Uterus (tissue), 4 donors: ENCODE data around the gene ID2. TPM values are rescaled to one million over a fixed set of nuclear protein-coding genes. Genes with fewer than 3 reads are reported as not detected.
A peak's percentile ranks its signal among the peaks of the same experiment; 100 is the strongest.

Experiments
- DNase-seq, 2 donors: peaks; one replicate each; pipeline ENCODE4 v3.0.0-alpha.2; 2019 to 2020
- H3K27ac ChIP-seq, 2 donors: fragments of 200-600 bp; sonication (generic); 1 replicate in 1 of 2; 2 replicates in 1 of 2; pipeline ENCODE4 v1.5.1; 2016 to 2018
- H3K27me3 ChIP-seq, 2 donors: fragments of 200-600 bp; sonication (generic); one replicate each; pipeline ENCODE4 v1.5.1; 2018 to 2019; ENCODE audit warnings: control low read depth in 1 of 2
- H3K36me3 ChIP-seq, 2 donors: fragments of 200-600 bp; sonication (generic); one replicate each; pipeline ENCODE4 v1.5.1; 2019; ENCODE audit warnings: control low read depth in 1 of 2
- H3K4me1 ChIP-seq, 2 donors: fragments of 200-600 bp; sonication (generic); one replicate each; pipeline ENCODE4 v1.5.1; 2018 to 2019; ENCODE audit warnings: control low read depth in 1 of 2
- H3K4me3 ChIP-seq, 2 donors: fragments of 200-600 bp; sonication (generic); 1 replicate in 1 of 2; 2 replicates in 1 of 2; pipeline ENCODE4 v1.5.1; 2018 to 2019; ENCODE audit warnings: mild to moderate bottlenecking in 1 of 2
- H3K9me3 ChIP-seq, 2 donors: fragments of 200-600 bp; sonication (generic); one replicate each; pipeline ENCODE4 v1.5.1; 2019; ENCODE audit warnings: control low read depth in 1 of 2
- CTCF ChIP-seq, 4 experiments: fragments of 200-600 bp in 2 of 4; fragments of 450-650 bp in 2 of 4; sonication (generic) in 2 of 4; IDR thresholded peaks; one replicate each; pipeline ENCODE4 v1.5.1; 2016 to 2019; ENCODE audit warnings: antibody characterized with exemption in 4 of 4, mild to moderate bottlenecking in 2 of 4, moderate library complexity in 1 of 4
- POLR2A ChIP-seq, 2 donors: fragments of 450-650 bp; IDR thresholded peaks; one replicate each; pipeline ENCODE4 v1.6.1; 2016; ENCODE audit warnings: antibody characterized with exemption in 2 of 2, mild to moderate bottlenecking in 1 of 2, moderate library complexity in 1 of 2
- intact Hi-C: fragments of 100-400 bp; cut with DNase I; formaldehyde crosslinking; loops from one replicate; pipeline ENCODE4 v1.15.1; 2023; ENCODE audit warnings: low total_unique reads
- total RNA-seq, 4 donors: library from RNA; depleted of rRNA in 3 of 4; stranded (reverse); fragments of >200 nt in 3 of 4; gene quantifications; one replicate each; pipeline versions ENCODE4 v1.1.0 to v1.2.4, GENCODE V29; 2014 to 2023
- donor health status: DM: yes; HTN: yes; CAD: no.

ID2 gene, protein sequence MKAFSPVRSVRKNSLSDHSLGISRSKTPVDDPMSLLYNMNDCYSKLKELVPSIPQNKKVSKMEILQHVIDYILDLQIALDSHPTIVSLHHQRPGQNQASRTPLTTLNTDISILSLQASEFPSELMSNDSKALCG
- 100 to 1,000 TPM in 2 of 4 donors, 10 to 100 TPM in 2; 36.9 to 341 (median 176) TPM for total RNA-seq

- no peaks in the 10 kb centered on the region for H3K27me3 ChIP-seq
- H3K9me3 ChIP-seq, result no peaks in the 10 kb centered on the region
- peak within 1 kb of the TSS; percentile 91 to 94 for H3K27ac ChIP-seq
- intact Hi-C loops, result no loop called here
- no peaks in the 10 kb centered on the region for H3K36me3 ChIP-seq
- TF ChIP-seq POLR2A (IDR thresholded peaks at IDR 0.05) (peak; percentile 98 to 99), CTCF (IDR thresholded peaks at IDR 0.05) (no peak)
- H3K4me1 ChIP-seq, result peaks cover 0 to 3% of the 10 kb centered on the region in 2 donors
- DNase-seq, result peak; percentile 98 to 99
- peak within 1 kb of the TSS; percentile 74 to 80 for H3K4me3 ChIP-seq
Observed at GRCh38 chr2:8681786-8682692, at the start of gene ID2. TSS of gene ID2 (plus strand) at chr2:8682056. CDS start at chr2:8682166, 110 bp downstream.

- intact Hi-C loops, result no loop called here
- Histone ChIP-seq H3K27ac (no peak overlapping the region), H3K4me1 (peaks cover 0 to 12% of the 10 kb centered on the region in 2 donors), H3K27me3 (no peaks in the 10 kb centered on the region), H3K36me3 (no peaks in the 10 kb centered on the region), H3K4me3 (no peak overlapping the region), H3K9me3 (no peaks in the 10 kb centered on the region)
- no peak for DNase-seq
- TF ChIP-seq POLR2A (IDR thresholded peaks at IDR 0.05) (no peak), CTCF (IDR thresholded peaks at IDR 0.05) (no peak)
Observed at GRCh38 chr2:8632755-8633154, 49.1 kb upstream of the ID2 start.

DNA sequence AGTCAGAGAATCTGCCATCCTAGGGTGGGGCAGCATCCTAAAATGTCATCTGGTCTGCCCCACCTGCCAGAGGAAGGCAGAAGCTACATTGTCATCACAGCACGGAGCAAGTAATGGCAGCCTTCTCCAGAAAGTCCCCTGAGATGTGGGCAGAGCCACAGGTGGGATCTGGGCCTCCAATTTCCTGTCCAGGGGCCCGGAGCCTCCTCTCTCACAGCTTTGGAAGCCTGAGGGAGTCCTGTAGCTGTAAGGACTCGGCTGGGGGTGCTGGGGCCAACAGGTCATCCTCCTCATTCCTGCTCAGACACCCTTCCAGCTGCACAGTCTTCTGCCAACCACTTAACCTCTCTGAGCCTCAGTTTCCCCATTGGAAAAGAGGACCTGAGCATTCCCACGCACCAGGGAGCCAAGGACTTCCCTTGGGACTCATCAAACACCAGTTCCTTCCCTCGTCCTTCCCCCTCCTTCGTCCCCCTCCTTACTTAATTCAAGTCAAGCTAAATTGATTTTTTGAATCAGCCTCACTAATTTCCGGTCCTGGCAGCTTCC, 48.6 kb upstream of the ID2 start:
- DNase-seq, result no peak
- Histone ChIP-seq H3K9me3 (no peaks in the 10 kb centered on the region), H3K4me1 (peaks cover 0 to 12% of the 10 kb centered on the region in 2 donors), H3K4me3 (no peak overlapping the region), H3K36me3 (no peaks in the 10 kb centered on the region), H3K27ac (no peak overlapping the region), H3K27me3 (no peaks in the 10 kb centered on the region)
- intact Hi-C loops, result no loop called here
- no peak for TF ChIP-seq POLR2A (IDR thresholded peaks at IDR 0.05)
- no peak for TF ChIP-seq CTCF (IDR thresholded peaks at IDR 0.05)

- intact Hi-C loops, result no loop called here
- H3K27ac ChIP-seq, result no peak overlapping the region
- no peak for TF ChIP-seq POLR2A (IDR thresholded peaks at IDR 0.05)
- no peak for TF ChIP-seq CTCF (IDR thresholded peaks at IDR 0.05)
- H3K27me3 ChIP-seq, result no peaks in the 10 kb centered on the region
- peaks cover 0 to 12% of the 10 kb centered on the region in 2 donors for H3K4me1 ChIP-seq
- DNase-seq, result no peak
- H3K4me3 ChIP-seq, result no peak overlapping the region
- H3K9me3 ChIP-seq, result no peaks in the 10 kb centered on the region
- no peaks in the 10 kb centered on the region for H3K36me3 ChIP-seq
Observed at GRCh38 chr2:8633735-8634313, 48.0 kb upstream of the ID2 start.
